AG09319 (cell line): ENCODE measurements around the gene FBXO2.

ENCODE experiments used
- DNase-seq: peaks from one replicate; pipeline ENCODE4 v3.0.0-alpha.2; 2010; ENCODE audit warnings: low read depth; ENCODE audit errors: extremely low read depth
- CTCF ChIP-seq: IDR thresholded peaks from 2 replicates; pipeline ENCODE4 v1.5.1; 2011; ENCODE audit warnings: low read depth, mild to moderate bottlenecking, inconsistent platforms, low read length, moderate library complexity

Gene FBXO2

GRCh38 chr1:11622398-11622797, 31.8 kb downstream of the FBXO2 start:
- no peak for TF ChIP-seq CTCF
- no peak for DNase-seq

DNA sequence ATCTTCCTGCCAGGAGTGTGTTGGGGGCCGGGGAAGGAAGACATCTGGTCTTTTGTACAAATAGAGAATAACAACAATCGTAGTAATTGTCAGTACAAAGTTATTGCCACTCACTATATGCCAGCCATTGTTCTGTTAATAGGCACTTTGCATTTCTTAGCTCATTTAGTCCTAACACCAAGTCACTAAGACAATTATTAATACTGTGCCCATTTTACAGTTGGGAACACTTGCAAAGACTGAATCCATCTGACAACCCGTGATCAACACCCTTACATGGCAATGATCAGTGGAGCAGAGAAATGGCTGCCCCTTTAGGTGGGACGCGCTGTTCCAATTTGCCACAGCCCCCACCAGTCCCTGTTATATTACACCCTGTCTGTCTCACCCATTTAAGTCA, 33.3 kb downstream of the FBXO2 start:
- TF ChIP-seq CTCF: no peak

GRCh38 chr1:11620405-11620804, 33.8 kb downstream of the FBXO2 start:
- no peak for TF ChIP-seq CTCF
- DNase-seq: no peak

More for the DNA sequence above, 33.3 kb downstream of the FBXO2 start:
- no peak for DNase-seq

DNA sequence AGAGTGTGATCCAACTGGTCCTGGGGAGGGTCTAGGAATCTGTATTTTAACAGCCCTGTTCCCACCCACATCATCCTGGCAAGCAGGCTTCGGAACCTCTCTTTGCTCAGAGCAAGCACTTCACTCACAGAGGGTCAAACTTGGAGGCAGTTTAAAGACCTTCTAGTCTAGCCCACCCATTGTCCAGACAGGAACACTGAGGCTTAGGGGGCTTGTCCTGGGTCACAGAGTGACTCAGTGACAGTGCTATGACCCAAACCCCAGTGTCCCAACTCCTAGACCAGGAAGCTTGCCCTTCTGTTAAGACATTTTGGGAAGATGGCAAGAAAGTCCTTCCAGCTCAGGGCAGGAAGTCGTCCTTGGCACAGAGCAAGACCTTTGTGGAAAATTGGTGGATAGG, 36.5 kb downstream of the FBXO2 start:
- TF ChIP-seq CTCF: no peak
- no peak for DNase-seq

DNA sequence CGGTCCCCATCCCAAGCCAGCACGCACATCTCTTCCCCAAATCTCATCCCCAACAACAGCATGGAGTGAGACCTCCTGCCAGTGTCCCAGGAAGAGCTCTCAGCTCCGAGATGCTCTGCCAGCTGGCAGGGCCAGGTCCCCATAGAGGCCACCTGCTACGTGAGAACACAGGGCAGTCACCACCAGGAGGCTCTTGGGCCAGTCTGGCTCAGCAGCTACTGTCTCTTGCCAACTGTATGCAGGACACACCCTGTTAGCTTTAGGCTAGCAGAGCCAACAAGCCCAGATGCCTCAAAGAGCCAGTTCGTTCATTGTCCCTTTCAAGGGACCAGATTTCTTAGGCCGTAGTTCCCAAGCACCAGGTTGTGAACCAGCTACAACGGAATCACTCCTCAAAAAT, 36.9 kb downstream of the FBXO2 start:
- no peak for TF ChIP-seq CTCF
- DNase-seq: no peak

DNA sequence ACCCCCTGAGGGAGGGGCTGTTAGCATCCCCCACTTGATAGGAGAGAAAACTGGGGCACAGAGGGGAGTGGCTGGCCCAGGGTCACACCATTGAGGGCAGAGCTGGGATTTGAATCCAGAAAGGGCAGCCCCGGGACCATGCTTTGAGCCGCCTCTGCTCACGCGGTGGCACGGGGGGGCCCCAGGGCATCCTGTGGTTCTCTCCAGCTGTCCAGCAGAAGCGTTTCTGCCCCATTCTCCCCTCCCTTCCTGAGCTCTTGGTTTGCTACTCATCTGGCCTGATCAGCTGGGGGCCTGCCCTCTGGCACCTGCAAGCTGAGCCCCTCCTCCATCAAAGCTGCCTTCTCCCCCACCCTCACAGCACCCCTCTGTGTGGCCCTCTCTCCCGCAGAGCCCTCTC, 37.5 kb downstream of the FBXO2 start:
- no peak for DNase-seq

DNA sequence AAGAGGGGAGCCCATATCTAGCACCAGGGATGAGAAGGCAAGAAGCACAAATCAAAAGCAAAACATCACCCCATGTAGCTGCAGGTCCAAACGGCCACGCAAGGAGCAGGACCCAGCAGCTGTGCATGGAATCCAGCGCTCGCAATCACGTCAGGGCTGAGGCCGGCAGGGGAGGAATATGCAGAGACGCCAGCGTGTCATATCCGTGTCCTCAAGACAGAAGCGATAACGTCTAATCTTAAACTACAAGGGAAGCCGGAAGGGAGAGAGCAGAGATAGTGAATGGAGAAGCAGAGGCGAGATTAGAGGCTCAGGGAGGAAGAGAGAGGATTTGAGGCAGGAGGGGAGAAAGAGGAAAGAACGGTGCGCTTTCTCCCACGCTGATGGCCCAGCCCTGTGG, 39.1 kb downstream of the FBXO2 start:
- DNase-seq: no peak
- no peak for TF ChIP-seq CTCF

More for the DNA sequence above, 37.5 kb downstream of the FBXO2 start:
- TF ChIP-seq CTCF: no peak
